Astrocyte (in vitro differentiated cells and primary cell): Measurements from ENCODE around the gene LRRC36.
"Not testable (repeated sequence)": the region's sequence is repeated elsewhere in the genome, so short reads cannot be mapped to it uniquely, and the experiment has no call there.

ENCODE experiments used
- CTCF ChIP-seq: IDR thresholded peaks from 2 replicates; pipeline ENCODE4 v1.5.1; 2011; ENCODE audit warnings: low read depth, mild to moderate bottlenecking, inconsistent platforms, low read length, moderate library complexity; ENCODE audit not compliant: insufficient read depth
- EZH2 ChIP-seq: IDR thresholded peaks from 2 replicates; pipeline ENCODE4 v1.6.1; 2012; ENCODE audit warnings: mild to moderate bottlenecking, low read length, inconsistent platforms; ENCODE audit not compliant: insufficient read depth

- TF ChIP-seq CTCF, EZH2: not testable (repeated sequence)
Measured at GRCh38 chr16:67376012-67376411, 49.4 kb downstream of the LRRC36 start.
